ENCODE results near the gene NFATC2IP. TPM values are rescaled to one million over a fixed set of nuclear protein-coding genes. Genes with fewer than 3 reads are reported as not detected.

Gene NFATC2IP
- total and polyA plus RNA-seq, 4 donors: 5.8 to 17.6 (median 11.9) TPM

DNA sequence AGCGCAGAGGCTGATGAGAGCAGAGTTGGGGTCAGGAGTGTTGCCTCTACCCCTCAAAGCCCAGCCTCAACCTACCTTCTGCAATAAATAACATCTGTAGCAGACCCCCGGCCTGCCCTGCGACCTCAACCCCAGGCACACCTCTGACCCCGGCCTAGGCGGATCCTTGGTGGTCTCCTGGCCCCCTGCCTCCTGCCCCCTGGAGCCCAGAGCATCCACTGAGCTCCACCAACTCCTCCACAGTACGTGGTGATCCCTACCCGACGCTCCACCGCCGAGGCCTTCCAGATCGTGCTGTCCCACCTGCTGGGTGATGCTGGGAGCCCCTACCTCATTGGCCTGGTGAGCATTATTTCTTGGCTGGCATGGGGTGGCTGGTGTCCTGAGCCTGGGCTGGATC is 32.2 kb downstream of the NFATC2IP start:
- Histone ChIP-seq H3K4me1 (ENCODE audit: control insufficient read depth in 4 of 4, insufficient read depth in 4 of 4, low read length in 3 of 4) (no peaks in the 10 kb centered on the region), H3K9ac (ENCODE audit: low read depth in 1 of 2, low read length in 2 of 2) (no peak overlapping the region), H3K9me3 (ENCODE audit: control insufficient read depth in 4 of 4, low read length in 3 of 4) (peaks cover 0 to 3% (median 0%) of the 10 kb centered on the region in 4 donors), H3K27me3 (ENCODE audit: control insufficient read depth in 4 of 4, insufficient read depth in 4 of 4, low read length in 3 of 4) (no peaks in the 10 kb centered on the region), H3K4me3 (ENCODE audit: low read depth in 1 of 3, low read length in 3 of 3) (no peak overlapping the region), H3K36me3 (ENCODE audit: control insufficient read depth in 4 of 4, insufficient read depth in 3 of 4, low read depth in 1 of 4, low read length in 3 of 4) (peaks cover 7 to 51% (median 11%) of the 10 kb centered on the region in 4 donors), H3K27ac (ENCODE audit: low read depth in 1 of 2, low read length in 2 of 2) (no peak overlapping the region)
- 95% methylated on average over 11 of the region's 11 CpGs for WGBS
- TF ChIP-seq HNF4G (IDR thresholded peaks at IDR 0.05): no peak
- no peak for TF ChIP-seq EGR1 (IDR thresholded peaks at IDR 0.05; ENCODE audit: low read depth in 2 of 2)
- DNase-seq (ENCODE audit: low spot score): no peak

DNA sequence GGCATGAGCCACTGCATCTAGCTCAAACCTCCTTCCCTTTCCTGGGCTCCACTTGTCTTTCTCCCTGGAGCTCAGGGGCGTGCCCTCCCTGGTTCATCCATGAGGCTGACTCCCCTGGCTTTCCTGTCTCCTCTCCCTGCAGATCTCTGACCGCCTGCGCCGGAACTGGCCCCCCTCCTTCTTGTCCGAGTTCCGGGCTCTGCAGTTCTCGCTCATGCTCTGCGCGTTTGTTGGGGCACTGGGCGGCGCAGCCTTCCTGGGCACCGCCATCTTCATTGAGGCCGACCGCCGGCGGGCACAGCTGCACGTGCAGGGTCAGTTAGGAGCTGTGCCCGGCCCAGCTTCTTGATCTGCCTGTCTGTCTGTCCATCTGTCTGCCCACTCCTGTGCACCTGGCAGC is 32.9 kb downstream of the NFATC2IP start:
- no peak for DNase-seq (ENCODE audit: low spot score)
- 96% methylated on average over 18 of the region's 18 CpGs for WGBS
- Histone ChIP-seq H3K36me3 (ENCODE audit: control insufficient read depth in 4 of 4, insufficient read depth in 3 of 4, low read depth in 1 of 4, low read length in 3 of 4) (peaks cover 7 to 51% (median 11%) of the 10 kb centered on the region in 4 donors), H3K9me3 (ENCODE audit: control insufficient read depth in 4 of 4, low read length in 3 of 4) (peaks cover 0 to 3% (median 0%) of the 10 kb centered on the region in 4 donors), H3K4me1 (ENCODE audit: control insufficient read depth in 4 of 4, insufficient read depth in 4 of 4, low read length in 3 of 4) (no peaks in the 10 kb centered on the region), H3K27me3 (ENCODE audit: control insufficient read depth in 4 of 4, insufficient read depth in 4 of 4, low read length in 3 of 4) (no peaks in the 10 kb centered on the region), H3K9ac (ENCODE audit: low read depth in 1 of 2, low read length in 2 of 2) (no peak overlapping the region), H3K4me3 (ENCODE audit: low read depth in 1 of 3, low read length in 3 of 3) (no peak overlapping the region), H3K27ac (ENCODE audit: low read depth in 1 of 2, low read length in 2 of 2) (no peak overlapping the region)
- TF ChIP-seq FOXA2 (IDR thresholded peaks at IDR 0.05): no peak
- TF ChIP-seq, protein P1, sequence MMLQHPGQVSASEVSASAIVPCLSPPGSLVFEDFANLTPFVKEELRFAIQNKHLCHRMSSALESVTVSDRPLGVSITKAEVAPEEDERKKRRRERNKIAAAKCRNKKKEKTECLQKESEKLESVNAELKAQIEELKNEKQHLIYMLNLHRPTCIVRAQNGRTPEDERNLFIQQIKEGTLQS (IDR thresholded peaks at IDR 0.05): no peak
- no peak for TF ChIP-seq FOXA1 (IDR thresholded peaks at IDR 0.05)
- no peak for TF ChIP-seq SP1 (IDR thresholded peaks at IDR 0.05)

DNA sequence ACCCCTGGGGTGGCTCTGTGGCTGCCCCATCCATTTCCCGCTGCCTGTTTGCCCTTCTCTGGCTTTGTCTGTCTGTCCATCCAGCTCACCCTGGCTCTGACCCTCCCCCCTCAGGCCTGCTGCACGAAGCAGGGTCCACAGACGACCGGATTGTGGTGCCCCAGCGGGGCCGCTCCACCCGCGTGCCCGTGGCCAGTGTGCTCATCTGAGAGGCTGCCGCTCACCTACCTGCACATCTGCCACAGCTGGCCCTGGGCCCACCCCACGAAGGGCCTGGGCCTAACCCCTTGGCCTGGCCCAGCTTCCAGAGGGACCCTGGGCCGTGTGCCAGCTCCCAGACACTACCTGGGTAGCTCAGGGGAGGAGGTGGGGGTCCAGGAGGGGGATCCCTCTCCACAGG is 33.4 kb downstream of the NFATC2IP start:
- Histone ChIP-seq H3K27me3 (ENCODE audit: control insufficient read depth in 4 of 4, insufficient read depth in 4 of 4, low read length in 3 of 4) (no peaks in the 10 kb centered on the region), H3K4me3 (ENCODE audit: low read depth in 1 of 3, low read length in 3 of 3) (no peak overlapping the region), H3K9ac (ENCODE audit: low read depth in 1 of 2, low read length in 2 of 2) (no peak overlapping the region), H3K27ac (ENCODE audit: low read depth in 1 of 2, low read length in 2 of 2) (no peak overlapping the region), H3K4me1 (ENCODE audit: control insufficient read depth in 4 of 4, insufficient read depth in 4 of 4, low read length in 3 of 4) (no peaks in the 10 kb centered on the region), H3K36me3 (ENCODE audit: control insufficient read depth in 4 of 4, insufficient read depth in 3 of 4, low read depth in 1 of 4, low read length in 3 of 4) (peaks cover 7 to 48% (median 11%) of the 10 kb centered on the region in 4 donors), H3K9me3 (ENCODE audit: control insufficient read depth in 4 of 4, low read length in 3 of 4) (peaks cover 0 to 3% (median 0%) of the 10 kb centered on the region in 4 donors)
- TF ChIP-seq, protein P2, sequence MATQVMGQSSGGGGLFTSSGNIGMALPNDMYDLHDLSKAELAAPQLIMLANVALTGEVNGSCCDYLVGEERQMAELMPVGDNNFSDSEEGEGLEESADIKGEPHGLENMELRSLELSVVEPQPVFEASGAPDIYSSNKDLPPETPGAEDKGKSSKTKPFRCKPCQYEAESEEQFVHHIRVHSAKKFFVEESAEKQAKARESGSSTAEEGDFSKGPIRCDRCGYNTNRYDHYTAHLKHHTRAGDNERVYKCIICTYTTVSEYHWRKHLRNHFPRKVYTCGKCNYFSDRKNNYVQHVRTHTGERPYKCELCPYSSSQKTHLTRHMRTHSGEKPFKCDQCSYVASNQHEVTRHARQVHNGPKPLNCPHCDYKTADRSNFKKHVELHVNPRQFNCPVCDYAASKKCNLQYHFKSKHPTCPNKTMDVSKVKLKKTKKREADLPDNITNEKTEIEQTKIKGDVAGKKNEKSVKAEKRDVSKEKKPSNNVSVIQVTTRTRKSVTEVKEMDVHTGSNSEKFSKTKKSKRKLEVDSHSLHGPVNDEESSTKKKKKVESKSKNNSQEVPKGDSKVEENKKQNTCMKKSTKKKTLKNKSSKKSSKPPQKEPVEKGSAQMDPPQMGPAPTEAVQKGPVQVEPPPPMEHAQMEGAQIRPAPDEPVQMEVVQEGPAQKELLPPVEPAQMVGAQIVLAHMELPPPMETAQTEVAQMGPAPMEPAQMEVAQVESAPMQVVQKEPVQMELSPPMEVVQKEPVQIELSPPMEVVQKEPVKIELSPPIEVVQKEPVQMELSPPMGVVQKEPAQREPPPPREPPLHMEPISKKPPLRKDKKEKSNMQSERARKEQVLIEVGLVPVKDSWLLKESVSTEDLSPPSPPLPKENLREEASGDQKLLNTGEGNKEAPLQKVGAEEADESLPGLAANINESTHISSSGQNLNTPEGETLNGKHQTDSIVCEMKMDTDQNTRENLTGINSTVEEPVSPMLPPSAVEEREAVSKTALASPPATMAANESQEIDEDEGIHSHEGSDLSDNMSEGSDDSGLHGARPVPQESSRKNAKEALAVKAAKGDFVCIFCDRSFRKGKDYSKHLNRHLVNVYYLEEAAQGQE (IDR thresholded peaks at IDR 0.05): no peak
- TF ChIP-seq JUND (IDR thresholded peaks at IDR 0.05) (no peak), YY1 (IDR thresholded peaks at IDR 0.05) (no peak), FOXA1 (IDR thresholded peaks at IDR 0.05) (no peak), FOXA2 (IDR thresholded peaks at IDR 0.05) (no peak), SP1 (IDR thresholded peaks at IDR 0.05) (no peak)
- TF ChIP-seq, protein P3, sequence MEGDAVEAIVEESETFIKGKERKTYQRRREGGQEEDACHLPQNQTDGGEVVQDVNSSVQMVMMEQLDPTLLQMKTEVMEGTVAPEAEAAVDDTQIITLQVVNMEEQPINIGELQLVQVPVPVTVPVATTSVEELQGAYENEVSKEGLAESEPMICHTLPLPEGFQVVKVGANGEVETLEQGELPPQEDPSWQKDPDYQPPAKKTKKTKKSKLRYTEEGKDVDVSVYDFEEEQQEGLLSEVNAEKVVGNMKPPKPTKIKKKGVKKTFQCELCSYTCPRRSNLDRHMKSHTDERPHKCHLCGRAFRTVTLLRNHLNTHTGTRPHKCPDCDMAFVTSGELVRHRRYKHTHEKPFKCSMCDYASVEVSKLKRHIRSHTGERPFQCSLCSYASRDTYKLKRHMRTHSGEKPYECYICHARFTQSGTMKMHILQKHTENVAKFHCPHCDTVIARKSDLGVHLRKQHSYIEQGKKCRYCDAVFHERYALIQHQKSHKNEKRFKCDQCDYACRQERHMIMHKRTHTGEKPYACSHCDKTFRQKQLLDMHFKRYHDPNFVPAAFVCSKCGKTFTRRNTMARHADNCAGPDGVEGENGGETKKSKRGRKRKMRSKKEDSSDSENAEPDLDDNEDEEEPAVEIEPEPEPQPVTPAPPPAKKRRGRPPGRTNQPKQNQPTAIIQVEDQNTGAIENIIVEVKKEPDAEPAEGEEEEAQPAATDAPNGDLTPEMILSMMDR (IDR thresholded peaks at IDR 0.05; ENCODE audit: low read depth, low read length, missing input control): no peak
- TF ChIP-seq, protein P4, sequence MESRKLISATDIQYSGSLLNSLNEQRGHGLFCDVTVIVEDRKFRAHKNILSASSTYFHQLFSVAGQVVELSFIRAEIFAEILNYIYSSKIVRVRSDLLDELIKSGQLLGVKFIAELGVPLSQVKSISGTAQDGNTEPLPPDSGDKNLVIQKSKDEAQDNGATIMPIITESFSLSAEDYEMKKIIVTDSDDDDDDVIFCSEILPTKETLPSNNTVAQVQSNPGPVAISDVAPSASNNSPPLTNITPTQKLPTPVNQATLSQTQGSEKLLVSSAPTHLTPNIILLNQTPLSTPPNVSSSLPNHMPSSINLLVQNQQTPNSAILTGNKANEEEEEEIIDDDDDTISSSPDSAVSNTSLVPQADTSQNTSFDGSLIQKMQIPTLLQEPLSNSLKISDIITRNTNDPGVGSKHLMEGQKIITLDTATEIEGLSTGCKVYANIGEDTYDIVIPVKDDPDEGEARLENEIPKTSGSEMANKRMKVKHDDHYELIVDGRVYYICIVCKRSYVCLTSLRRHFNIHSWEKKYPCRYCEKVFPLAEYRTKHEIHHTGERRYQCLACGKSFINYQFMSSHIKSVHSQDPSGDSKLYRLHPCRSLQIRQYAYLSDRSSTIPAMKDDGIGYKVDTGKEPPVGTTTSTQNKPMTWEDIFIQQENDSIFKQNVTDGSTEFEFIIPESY (IDR thresholded peaks at IDR 0.05): no peak
- 87% methylated on average over 12 of the region's 12 CpGs for WGBS
- DNase-seq (ENCODE audit: low spot score): no peak

Measured in liver (tissue), 9 donors.